Activated T-cell treated with anti-CD3 and anti-CD28 coated beads, Interleukin-2, amount 50 U/mL, for 24 hours (primary cell): ENCODE data around the gene PCIF1.
A peak's percentile ranks its signal among the peaks of the same experiment; 100 is the strongest.

Source experiments
- DNase-seq: peaks from one replicate; pipeline ENCODE4 v3.0.0-alpha.2; 2020
- H3K27ac Mint-ChIP-seq: 2 replicates; pipeline ENCODE4 v1.8.0; 2020; ENCODE audit warnings: mild to moderate bottlenecking, mixed read lengths
- H3K27me3 Mint-ChIP-seq: 2 replicates; pipeline ENCODE4 v1.8.0; 2020; ENCODE audit warnings: mixed read lengths
- H3K36me3 Mint-ChIP-seq: 2 replicates; pipeline ENCODE4 v1.8.0; 2020; ENCODE audit warnings: low read depth, mixed read lengths
- H3K4me1 Mint-ChIP-seq: 2 replicates; pipeline ENCODE4 v1.8.0; 2020; ENCODE audit warnings: low read depth, mixed read lengths
- H3K4me3 Mint-ChIP-seq: 2 replicates; pipeline ENCODE4 v1.8.0; 2020; ENCODE audit warnings: mild to moderate bottlenecking, moderate library complexity, mixed read lengths
- H3K9me3 Mint-ChIP-seq: 2 replicates; pipeline ENCODE4 v1.8.0; 2020; ENCODE audit warnings: mixed read lengths

The PCIF1 gene

GRCh38 chr20:45911486-45912343 lies 22.8 kb upstream of the PCIF1 start, which contains the start of gene PLTP:
Gene PLTP, minus strand, starts transcription at chr20:45912155. Its CDS starts 703 bp downstream, at chr20:45911452.
- Mint-ChIP-seq H3K36me3 (no peaks in the 10 kb centered on the region), H3K4me3 (peak within 1 kb of the TSS; percentile 80), H3K27ac (peak within 1 kb of the TSS; percentile 83), H3K4me1 (peaks cover 22% of the 10 kb centered on the region), H3K27me3 (peaks cover 33% of the 10 kb centered on the region), H3K9me3 (no peaks in the 10 kb centered on the region)
- peak; percentile 49 for DNase-seq

- peaks cover 22% of the 10 kb centered on the region for H3K4me1 Mint-ChIP-seq
- H3K27me3 Mint-ChIP-seq, result peaks cover 36% of the 10 kb centered on the region
- no peaks in the 10 kb centered on the region for H3K36me3 Mint-ChIP-seq
- peak overlapping the region; percentile 80 for H3K4me3 Mint-ChIP-seq
- DNase-seq, result no peak
- H3K9me3 Mint-ChIP-seq, result no peaks in the 10 kb centered on the region
- no peak overlapping the region for H3K27ac Mint-ChIP-seq
Observed at GRCh38 chr20:45912344-45912682, 22.2 kb upstream of the PCIF1 start.

GRCh38 chr20:45913116-45913515 lies 21.4 kb upstream of the PCIF1 start:
- Mint-ChIP-seq H3K27me3 (peaks cover 40% of the 10 kb centered on the region), H3K4me3 (no peak overlapping the region), H3K27ac (no peak overlapping the region), H3K4me1 (peaks cover 22% of the 10 kb centered on the region), H3K36me3 (no peaks in the 10 kb centered on the region), H3K9me3 (no peaks in the 10 kb centered on the region)
- DNase-seq, result no peak

- Mint-ChIP-seq H3K4me3 (no peak overlapping the region), H3K27me3 (peaks cover 36% of the 10 kb centered on the region), H3K27ac (no peak overlapping the region), H3K36me3 (no peaks in the 10 kb centered on the region), H3K4me1 (peaks cover 7% of the 10 kb centered on the region), H3K9me3 (no peaks in the 10 kb centered on the region)
- no peak for DNase-seq
Observed at GRCh38 chr20:45917790-45918141, 16.7 kb upstream of the PCIF1 start.

- H3K27me3 Mint-ChIP-seq, result peaks cover 33% of the 10 kb centered on the region
- H3K4me1 Mint-ChIP-seq, result peaks cover 5% of the 10 kb centered on the region
- H3K4me3 Mint-ChIP-seq, result no peak overlapping the region
- H3K36me3 Mint-ChIP-seq, result no peaks in the 10 kb centered on the region
- H3K27ac Mint-ChIP-seq, result no peak overlapping the region
- DNase-seq, result no peak
- no peaks in the 10 kb centered on the region for H3K9me3 Mint-ChIP-seq
Observed at GRCh38 chr20:45918182-45918737, 16.2 kb upstream of the PCIF1 start.

GRCh38 chr20:45918779-45919537 lies 15.5 kb upstream of the PCIF1 start:
- Mint-ChIP-seq H3K4me3 (no peak overlapping the region), H3K27ac (no peak overlapping the region), H3K9me3 (no peaks in the 10 kb centered on the region), H3K4me1 (peaks cover 5% of the 10 kb centered on the region), H3K36me3 (no peaks in the 10 kb centered on the region), H3K27me3 (peaks cover 33% of the 10 kb centered on the region)
- DNase-seq, result no peak

GRCh38 chr20:45919542-45920399 lies 14.7 kb upstream of the PCIF1 start:
- H3K9me3 Mint-ChIP-seq, result no peaks in the 10 kb centered on the region
- H3K4me3 Mint-ChIP-seq, result no peak overlapping the region
- no peak overlapping the region for H3K27ac Mint-ChIP-seq
- H3K36me3 Mint-ChIP-seq, result no peaks in the 10 kb centered on the region
- DNase-seq, result no peak
- peaks cover 24% of the 10 kb centered on the region for H3K27me3 Mint-ChIP-seq
- peaks cover 5% of the 10 kb centered on the region for H3K4me1 Mint-ChIP-seq

- Mint-ChIP-seq H3K27me3 (peaks cover 22% of the 10 kb centered on the region), H3K27ac (no peak overlapping the region), H3K36me3 (no peaks in the 10 kb centered on the region), H3K4me3 (no peak overlapping the region), H3K4me1 (peaks cover 5% of the 10 kb centered on the region), H3K9me3 (no peaks in the 10 kb centered on the region)
- DNase-seq, result no peak
Observed at GRCh38 chr20:45920462-45921336, 13.8 kb upstream of the PCIF1 start.

- Mint-ChIP-seq H3K9me3 (no peaks in the 10 kb centered on the region), H3K4me3 (no peak overlapping the region), H3K27me3 (peaks cover 13% of the 10 kb centered on the region), H3K36me3 (no peaks in the 10 kb centered on the region), H3K27ac (no peak overlapping the region), H3K4me1 (peaks cover 5% of the 10 kb centered on the region)
- DNase-seq, result no peak
Observed at GRCh38 chr20:45921337-45922189, 12.9 kb upstream of the PCIF1 start.

GRCh38 chr20:45924391-45925261 lies 9.9 kb upstream of the PCIF1 start:
- Mint-ChIP-seq H3K4me1 (peaks cover 7% of the 10 kb centered on the region), H3K4me3 (no peak overlapping the region), H3K36me3 (no peaks in the 10 kb centered on the region), H3K27ac (no peak overlapping the region), H3K27me3 (peaks cover 5% of the 10 kb centered on the region), H3K9me3 (no peaks in the 10 kb centered on the region)
- DNase-seq, result no peak

- no peaks in the 10 kb centered on the region for H3K27me3 Mint-ChIP-seq
- peaks cover 7% of the 10 kb centered on the region for H3K4me1 Mint-ChIP-seq
- H3K36me3 Mint-ChIP-seq, result no peaks in the 10 kb centered on the region
- no peak overlapping the region for H3K27ac Mint-ChIP-seq
- DNase-seq, result no peak
- no peaks in the 10 kb centered on the region for H3K9me3 Mint-ChIP-seq
- H3K4me3 Mint-ChIP-seq, result no peak overlapping the region
Observed at GRCh38 chr20:45925821-45926506, 8.5 kb upstream of the PCIF1 start.

GRCh38 chr20:45926731-45927070 lies 7.8 kb upstream of the PCIF1 start:
- DNase-seq, result no peak
- Mint-ChIP-seq H3K27me3 (no peaks in the 10 kb centered on the region), H3K4me1 (peaks cover 4% of the 10 kb centered on the region), H3K36me3 (no peaks in the 10 kb centered on the region), H3K4me3 (no peak overlapping the region), H3K27ac (no peak overlapping the region), H3K9me3 (no peaks in the 10 kb centered on the region)
